HG02884 (cell line): ENCODE results near the gene PRR5L.

Source experiments
- ATAC-seq: cut with Tn5 transposase; IDR thresholded peaks from one replicate; pipeline ENCODE4 v1.9.1; 2021; ENCODE audit warnings: mild to moderate bottlenecking, moderate library complexity; ENCODE audit not compliant: unreplicated experiment

PRR5L gene

DNA sequence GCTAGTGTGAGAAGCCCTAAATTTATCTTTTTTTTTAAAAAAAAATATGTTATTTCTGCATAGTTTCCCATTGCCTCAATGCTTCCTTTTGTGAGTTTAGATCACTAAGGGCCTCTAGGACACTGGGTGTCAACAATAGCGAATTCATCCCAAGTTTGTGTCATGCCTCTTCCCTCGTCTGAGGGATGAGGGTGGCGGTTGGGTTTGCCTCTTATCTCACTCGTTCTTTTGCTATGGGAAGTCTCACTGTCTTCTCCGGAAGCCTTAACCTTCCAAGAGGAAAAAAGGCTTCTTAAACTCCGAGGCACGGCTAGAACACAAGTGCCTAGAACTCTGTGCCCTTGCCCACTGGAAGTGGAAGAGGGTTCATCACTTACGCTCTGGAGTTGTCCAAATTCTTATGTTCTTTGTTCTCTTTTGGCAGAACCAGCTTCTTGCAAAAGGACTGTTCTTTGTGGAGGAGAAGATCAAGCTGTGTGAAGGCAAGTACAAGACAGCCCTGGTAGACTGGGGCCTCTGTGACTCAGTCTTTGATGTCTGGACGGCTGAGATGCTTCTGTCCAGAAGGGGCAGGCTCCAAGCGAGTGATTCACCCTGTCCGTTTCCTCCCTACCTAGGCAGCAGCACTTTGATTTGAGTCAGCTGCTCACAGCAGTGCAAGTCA lies 135.5 kb downstream of the PRR5L start:
- no peak for ATAC-seq

DNA sequence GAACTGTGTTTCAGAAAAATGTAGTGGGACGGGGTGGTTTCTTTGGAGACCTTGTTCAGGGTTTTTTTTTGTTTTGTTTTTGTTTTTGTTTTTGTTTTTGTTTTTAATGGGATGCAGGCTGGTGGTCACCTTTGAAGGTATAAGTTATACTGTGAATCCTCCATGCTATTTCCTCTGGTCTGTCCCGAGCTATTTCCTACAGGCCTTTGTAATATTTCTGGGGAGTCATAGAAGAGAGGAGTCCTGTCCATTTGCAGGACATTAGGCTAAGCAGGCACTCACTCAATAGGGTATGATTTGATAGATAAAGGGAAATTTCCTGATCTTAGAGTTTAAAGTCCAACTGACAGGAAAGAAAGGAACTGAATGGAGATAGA lies 136.0 kb downstream of the PRR5L start:
- ATAC-seq: no peak

DNA sequence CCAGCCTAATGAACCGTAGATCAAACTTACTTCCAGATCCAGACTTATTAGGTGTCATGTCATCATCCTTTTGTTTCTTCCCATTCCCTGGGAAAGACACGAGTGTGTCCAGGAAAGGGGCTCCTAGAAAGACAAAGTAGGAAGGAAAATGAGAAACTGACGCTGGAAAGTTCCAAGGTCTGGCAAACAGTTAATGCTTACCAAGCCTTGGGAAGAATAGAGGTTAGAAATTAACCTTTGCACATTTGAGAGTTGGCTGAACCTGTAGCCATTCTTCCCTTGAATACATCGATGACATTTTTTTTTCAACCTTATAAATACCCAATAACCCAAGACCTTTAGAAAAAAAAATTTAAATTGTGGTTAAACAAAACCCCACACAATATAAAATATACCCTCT lies 136.7 kb downstream of the PRR5L start:
- no peak for ATAC-seq

DNA sequence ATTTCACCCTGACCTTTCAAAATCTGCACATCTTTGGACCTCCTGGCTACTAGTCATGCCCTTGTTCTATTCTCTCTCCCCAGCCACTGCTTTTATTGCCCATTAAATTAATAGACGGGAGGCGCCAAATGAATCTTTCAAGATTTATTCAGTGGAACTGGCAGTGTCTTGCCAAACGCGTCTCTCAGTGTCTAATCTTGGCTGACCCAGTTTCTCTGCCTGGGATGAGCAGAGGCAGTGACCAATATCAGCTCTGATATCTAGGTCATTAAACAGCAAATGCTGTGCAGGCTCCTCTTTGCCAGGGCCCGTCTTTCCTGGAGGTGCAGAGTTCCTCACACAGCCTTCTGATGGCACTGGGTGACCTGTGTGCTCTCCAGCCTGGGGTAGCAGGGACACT lies 140.0 kb downstream of the PRR5L start:
- no peak for ATAC-seq

DNA sequence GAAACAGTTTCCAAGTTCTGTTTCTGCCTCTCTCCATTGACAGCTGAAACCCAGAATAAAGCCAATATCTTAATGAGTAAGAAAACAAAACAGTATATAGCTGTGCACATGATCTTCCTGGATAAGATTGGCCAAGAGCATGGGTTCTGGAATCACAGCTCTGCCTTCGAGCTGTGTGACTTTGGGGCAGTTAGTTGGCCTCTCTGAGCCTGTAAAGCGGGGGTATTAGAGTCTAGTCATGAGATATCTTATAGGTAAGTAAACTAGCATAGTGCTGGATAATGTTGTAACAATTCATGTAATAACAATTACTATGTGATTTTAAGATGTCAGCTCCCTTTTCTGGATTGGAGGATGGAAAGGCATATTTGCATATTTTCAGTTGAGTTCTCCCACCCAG lies 140.5 kb downstream of the PRR5L start:
- ATAC-seq: no peak

DNA sequence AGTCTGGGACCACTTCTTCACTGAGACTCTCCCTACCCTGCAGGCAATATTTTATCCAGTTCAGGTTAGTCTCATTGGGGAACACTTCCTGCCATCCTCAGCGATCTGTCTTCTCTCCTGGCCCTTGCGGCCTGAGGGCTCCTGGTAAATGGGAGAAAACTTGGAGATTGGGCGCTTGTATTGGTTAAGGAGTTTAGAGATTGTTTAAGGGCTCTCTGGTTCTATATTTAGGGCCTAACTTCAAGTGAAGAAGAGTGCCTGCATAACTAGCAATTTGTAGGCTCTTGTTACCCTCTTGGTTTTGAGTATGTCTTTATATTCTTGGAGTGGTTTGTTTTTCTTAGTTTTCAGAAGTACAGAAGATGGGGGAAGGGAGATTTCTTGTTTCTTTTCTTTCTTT lies 141.3 kb downstream of the PRR5L start:
- ATAC-seq: no peak

DNA sequence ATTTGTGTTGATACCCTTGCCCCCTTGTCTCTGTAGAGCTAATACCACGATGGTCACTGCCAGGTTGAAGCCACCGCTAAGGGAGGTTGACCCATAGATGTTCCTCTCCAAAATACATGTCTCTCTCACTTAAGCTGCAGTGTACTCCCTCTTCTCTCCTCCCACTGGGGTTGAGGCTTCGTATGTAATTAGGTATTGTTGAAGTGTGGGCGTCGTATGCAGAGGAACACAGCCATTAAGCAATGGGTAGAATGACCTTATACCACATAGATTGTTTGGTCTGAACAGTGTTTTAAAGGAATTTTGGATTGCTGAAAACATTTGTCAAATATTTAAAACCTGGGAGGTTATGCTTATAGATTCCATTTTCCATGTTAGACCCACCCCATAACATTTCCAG lies 142.0 kb downstream of the PRR5L start:
- ATAC-seq: no peak

DNA sequence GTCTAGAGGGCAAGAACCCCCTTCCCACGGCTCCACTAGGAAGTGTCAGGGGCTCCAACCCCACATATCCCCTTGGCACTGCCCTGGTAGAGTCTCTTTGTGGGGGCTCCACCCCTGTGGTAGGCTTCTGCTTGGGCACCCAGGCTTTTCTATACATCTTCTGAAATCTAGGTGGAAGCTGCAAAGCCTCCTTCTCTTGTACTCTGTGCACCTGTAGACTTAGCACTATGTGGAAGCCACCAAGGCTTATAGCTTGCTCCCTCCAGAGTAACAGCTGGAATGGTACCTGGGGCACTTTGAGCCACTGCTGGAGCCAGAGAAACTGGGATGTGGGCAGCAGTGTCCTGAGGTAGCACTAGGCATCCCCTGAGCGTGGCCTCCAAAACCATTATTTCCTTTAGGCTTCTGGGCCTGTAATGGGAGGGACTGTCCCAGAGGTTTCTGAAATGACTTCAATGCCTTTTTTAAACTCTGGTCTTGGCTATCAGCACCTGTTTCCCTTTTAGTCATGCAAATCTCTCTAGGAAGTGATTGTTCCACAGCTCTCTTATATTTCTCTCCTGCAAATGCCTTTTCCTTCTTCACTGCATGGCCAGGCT lies 145.6 kb downstream of the PRR5L start:
- ATAC-seq: peak; percentile 99

DNA sequence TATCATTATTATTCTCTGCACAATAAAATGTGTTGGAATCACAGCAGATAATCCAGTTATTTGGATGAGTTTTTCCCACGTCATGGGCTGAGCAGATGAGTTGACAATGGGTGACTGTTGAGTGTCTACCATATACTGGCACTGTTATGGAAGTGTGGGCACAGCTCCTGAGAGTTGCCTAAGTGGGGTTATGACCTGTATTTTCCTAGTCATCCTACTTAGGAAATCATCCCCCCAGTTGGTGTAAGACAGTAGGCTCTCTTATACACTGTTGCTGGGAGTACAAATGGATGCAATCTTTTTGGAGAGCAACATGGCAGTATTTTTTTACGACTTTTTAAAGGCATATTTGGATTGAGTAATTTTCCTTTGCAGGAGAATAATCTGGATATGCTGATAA lies 147.6 kb downstream of the PRR5L start:
- no peak for ATAC-seq

DNA sequence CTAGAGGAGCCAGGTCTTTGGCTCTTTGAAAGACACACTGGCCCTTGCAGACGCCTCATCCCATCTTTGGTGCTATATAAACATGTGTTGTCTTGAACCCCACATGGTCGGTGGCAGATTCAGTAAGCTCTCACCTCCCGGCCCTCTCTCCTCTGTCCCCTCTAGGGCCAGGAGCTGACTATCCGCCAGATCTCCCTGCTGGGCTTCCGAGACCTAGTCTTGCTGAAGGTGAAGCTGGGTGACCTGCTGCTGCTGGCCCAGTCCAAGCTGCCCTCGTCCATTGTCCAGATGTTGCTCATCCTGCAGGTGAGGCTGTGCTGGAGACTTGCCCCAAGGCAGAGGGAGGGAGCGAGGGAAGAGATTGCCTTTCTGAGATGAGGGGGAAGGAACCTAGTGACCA lies 150.0 kb downstream of the PRR5L start:
- ATAC-seq: no peak

DNA sequence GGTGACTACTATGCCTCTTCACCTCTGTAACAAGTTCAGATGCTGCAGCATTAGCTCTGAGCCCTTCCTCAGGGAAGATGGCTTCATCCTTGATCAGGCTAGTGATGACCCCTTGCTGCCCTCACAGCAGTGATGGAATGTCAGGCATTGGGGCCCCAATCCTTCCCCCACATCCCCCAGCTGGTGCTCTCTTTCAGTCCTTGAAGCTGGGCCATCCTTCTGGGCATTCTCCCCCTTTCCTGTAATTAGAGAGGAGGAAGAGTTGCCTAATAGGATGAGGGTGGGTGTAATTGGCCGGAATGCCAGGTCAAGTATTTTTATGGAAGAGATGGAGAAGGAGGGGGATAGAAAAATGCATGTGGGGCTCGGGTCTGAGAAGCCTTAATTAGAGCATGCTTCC lies 151.4 kb downstream of the PRR5L start:
- no peak for ATAC-seq

DNA sequence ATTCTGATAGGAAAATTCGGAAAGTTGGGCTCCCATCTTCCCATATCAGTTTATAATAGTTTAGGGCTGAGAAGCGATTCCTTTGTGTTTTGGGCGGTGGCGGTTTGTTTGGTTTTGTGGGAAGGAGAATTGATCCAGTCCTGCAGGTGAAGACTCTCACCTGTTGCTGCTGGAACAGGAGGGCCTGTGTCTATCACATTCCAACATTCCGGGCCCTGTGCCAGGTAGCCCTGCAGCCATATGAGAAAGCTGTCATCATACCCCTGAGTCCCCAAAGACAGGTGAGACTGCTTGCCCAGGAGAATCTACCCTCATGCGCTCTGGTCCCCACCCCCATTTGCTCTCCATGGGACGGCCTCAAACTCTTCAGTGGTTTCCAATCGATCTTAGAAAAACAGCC lies 151.9 kb downstream of the PRR5L start:
- ATAC-seq: no peak

DNA sequence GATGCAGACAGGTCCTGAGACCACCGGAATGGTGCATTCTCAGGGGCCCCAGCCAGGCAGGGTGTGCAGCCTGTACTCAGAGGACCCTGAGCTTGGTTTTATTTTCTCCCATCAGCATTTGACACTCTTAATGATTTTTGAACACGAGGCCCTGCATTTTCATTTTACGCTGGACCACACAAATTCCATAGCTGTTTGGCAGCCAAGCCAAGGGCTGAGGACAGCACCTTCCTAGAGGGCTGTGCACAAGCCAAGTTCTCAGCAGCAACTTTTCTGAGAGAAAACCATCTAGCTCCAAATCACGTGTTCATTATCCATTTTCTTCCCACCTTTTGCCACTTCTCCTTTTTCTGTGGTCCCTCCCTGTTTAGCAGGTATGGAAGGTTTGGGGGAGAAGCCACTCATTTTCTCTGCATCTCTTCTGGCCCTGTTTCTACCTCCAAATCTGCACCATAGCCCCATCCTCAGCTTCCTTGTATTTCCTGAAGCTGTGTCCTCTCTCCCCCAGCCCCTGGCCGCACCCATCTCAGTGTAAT lies 153.5 kb downstream of the PRR5L start:
- peak; percentile 4 for ATAC-seq

DNA sequence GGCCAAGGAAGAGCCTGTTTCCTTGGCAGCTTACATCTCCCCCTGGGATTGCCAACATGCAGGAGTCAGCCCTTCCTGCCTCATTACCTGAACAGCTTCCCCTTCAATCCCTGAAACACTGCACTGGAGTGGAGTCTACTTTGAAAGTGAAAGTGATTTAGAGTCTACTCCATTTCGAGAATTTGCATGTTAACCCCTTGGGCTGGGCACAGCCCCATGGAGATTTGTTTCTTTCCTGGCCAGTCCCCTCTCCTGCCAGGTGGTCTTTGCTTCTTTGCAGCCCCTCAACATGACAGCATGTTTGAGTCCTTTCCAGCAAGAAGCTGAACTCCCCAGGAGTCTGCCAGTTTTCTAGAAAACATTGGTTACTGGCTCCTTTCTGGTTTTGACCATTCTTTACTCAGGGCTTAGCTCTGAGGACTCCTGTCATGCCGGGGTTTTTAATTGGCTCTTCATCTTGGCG lies 154.1 kb downstream of the PRR5L start:
- peak; percentile 71 for ATAC-seq

DNA sequence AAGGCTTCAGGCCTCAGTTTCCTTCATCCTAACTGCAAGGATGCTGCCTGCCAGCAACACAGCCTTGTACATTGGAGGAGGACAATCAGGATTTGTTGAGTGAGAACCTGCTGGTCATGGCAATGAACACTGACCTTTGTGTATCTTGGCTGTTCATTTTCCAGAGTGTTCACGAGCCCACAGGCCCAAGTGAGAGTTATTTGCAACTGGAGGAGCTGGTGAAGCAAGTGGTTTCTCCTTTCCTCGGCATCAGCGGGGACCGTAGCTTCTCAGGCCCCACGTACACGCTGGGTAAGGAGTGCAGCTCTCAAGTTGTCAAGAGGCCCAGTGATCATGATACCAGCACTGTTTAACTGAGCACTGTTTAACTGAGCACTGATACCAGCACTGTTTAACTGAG lies 155.0 kb downstream of the PRR5L start:
- ATAC-seq: no peak

DNA sequence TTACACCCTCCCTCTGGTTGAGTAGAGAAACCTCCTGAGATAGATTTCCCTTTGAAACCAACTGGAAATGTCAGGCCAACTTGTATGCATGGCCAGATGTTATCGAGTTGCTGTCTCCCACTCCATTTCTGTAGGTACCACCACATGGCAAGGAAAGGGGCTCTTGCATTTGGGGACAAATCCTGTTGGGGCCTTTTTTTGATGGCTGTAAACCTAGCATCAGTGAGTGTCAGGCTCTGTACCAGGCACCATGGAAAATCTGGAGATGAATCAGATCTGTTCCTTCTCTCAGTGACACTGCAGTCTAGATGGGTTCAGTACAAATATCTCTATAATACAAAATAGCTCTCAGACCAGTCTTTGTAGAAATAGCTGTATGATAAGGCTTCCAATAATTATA lies 155.6 kb downstream of the PRR5L start:
- no peak for ATAC-seq

DNA sequence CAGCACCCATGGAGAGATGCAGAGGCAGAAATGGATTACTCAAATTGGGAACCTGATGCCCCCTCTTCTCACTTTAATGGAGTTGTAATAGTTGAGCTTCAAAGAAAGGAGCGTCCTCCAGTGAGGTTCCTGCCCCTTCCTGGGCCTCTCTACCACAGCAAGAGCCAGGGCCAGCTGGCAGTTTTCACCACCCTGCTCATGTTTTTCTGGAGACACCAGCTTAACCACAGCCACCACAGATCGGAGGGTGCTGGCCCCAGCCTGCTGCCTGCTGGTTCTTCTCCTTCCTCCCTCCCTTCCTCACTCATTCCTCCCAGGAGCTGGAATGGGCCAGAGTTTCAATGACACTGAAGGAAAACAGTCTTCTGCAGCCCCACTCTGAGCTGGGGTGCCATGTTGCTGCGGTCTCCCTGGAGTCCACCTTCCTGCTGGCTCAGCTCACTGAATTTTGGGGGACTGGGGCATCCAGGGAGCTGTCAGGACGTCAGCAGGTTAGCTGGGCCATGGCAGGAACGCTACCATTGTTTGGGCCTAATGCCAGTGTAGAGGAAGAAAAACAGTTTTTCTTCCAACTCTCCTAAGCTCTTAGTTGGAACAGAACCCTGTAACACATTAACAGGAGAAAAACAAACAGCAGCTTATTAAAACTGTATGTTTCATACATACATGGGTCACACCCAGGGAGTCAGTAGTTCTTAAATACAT lies 156.3 kb downstream of the PRR5L start:
- no peak for ATAC-seq

DNA sequence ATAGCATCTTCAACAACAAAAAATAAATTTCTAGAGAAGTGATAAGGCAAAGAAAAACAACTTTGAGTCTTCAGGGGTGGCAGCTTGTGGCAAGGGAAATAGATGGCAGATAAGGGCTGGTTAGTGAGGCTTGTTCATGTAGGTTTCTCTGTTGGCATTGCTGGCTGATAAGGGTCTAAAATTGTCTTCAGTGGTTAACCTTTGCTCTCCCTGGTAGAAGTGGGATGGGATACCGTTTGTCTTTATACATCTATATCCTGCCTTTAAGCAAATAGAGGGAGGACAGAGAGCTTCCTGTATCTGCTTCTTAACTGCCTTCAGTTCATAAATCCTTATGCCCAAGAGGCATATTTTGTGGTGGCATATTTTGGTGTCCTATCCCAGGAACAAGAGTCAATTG lies 156.9 kb downstream of the PRR5L start:
- ATAC-seq: no peak

DNA sequence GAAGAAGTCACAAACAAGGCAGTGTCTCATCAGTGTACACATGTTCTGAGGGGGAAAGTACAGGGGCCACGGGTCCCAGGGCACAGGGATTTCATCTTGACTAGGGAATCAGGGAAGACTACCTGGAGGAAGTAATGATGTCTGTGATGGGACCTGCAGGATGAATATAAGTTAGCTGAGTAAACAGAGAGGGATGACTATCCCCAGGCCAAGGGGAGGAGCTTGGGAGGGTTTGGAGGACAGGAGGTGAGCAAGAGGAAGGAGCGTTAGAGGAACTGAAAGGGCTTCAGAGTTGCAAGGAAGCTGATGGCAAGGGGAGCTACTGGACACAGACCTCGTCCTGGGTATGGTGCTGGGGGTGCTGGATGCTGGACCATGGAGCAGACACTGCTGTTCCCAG lies 157.6 kb downstream of the PRR5L start:
- peak; percentile 58 for ATAC-seq

DNA sequence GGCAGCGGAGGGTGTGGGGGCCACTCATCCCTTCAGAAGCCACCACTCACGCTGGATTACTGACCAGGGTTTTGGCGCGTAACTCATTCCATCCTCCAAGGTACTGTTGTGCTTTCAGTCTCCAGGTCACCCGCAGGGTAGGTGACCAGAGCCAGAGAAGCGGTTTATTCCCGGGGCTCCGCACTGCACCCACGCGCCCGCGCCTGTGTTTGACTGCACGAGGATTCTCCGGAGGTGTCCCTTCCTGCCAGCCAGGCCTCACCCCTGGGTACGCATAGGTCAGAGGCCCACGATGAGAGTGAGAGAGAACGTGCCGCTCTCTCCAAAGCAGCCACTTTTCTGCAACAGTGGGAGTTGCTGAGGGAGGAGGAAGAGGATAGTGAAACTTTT lies 158.5 kb downstream of the PRR5L start:
- no peak for ATAC-seq

DNA sequence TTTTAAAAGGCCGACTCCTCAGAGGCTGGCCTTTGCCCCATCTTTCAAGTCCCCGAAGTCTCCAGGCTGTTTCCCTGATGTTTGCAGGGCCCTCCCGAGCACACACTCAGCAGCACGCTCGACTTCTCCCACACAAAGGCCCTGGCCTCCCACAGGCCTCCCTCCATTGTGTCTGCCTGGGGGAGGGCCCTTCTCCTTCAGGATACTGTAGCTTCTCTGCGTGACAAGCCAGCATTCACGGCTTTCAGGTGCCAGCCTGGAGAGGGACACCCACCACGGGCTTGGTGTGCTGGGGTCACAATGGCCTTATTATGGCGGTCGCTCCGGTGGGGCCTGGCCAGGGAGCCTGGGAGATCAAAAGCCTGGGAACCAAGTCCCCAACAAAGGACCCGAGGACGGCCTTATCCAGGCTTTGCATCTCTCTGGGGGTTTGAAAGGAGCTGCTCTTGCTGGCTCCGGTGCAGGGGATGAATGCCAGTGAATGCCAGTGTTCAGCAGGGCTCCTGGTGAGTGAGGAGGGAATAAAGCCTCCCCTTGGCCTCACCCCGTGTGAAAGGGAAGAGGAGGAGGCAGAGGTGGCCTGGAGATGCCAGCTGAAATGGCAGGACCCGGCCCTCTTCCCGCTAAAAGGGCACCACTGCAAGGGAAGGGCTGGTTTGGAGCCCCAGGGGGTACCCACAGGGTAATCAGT lies 159.0 kb downstream of the PRR5L start:
- ATAC-seq: no peak
